Measurements from ENCODE around the gene DHH.

DHH gene

DNA sequence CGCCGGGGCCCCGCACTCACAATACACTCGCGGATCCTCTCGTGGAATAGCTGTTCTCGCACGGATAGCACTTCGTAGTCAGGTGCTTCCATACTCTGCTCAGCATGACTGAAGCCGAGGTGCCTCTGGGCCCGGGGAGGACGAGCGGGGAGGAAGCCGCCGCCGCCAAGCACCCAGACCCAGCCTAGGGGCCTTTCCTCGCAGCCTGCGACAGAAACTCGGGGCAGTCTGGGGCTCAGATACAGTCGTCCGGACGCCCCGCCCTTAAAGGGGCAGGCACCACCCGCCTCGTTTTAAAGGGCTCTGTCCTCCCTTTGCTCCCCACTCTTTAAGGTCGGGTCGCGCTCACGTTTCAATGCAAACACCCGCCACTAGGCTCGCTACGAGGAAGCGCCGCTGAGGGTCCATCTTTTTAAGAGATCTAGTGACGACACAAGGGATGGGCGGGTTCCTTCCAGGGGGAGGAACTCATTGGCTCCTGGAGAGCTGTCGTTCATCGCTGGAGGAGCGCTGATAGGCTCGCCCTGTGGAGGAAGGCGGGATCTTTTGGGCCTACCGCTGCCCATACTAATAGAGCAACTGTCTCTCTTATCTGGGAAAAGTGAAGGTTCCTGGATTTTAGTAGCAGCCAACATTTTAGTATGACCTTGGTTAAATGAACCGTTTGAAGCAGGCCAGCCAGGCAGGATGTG lies 16.0 kb upstream of the DHH start, which contains the start of gene LMBR1L:
Gene LMBR1L, minus strand, starts transcription at position 384 of the 692 bp plus-strand sequence. Its CDS starts 292 bp downstream, at position 92.
- H3K4me1 Mint-ChIP-seq: peaks cover 38% of the 10 kb centered on the region
- peak within 1 kb of the TSS; percentile 95 for H3K4me3 Mint-ChIP-seq
- DNase-seq: peak; percentile 92
- TF ChIP-seq, protein P1, sequence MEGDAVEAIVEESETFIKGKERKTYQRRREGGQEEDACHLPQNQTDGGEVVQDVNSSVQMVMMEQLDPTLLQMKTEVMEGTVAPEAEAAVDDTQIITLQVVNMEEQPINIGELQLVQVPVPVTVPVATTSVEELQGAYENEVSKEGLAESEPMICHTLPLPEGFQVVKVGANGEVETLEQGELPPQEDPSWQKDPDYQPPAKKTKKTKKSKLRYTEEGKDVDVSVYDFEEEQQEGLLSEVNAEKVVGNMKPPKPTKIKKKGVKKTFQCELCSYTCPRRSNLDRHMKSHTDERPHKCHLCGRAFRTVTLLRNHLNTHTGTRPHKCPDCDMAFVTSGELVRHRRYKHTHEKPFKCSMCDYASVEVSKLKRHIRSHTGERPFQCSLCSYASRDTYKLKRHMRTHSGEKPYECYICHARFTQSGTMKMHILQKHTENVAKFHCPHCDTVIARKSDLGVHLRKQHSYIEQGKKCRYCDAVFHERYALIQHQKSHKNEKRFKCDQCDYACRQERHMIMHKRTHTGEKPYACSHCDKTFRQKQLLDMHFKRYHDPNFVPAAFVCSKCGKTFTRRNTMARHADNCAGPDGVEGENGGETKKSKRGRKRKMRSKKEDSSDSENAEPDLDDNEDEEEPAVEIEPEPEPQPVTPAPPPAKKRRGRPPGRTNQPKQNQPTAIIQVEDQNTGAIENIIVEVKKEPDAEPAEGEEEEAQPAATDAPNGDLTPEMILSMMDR (IDR thresholded peaks at IDR 0.05): peak; percentile 45
- peaks cover 27% of the 10 kb centered on the region for H3K9me3 Mint-ChIP-seq
- H3K36me3 Mint-ChIP-seq (ENCODE audit: low read depth): no peaks in the 10 kb centered on the region
- H3K27me3 Mint-ChIP-seq (ENCODE audit: low read depth, poor library complexity): peaks cover 9% of the 10 kb centered on the region
- H3K27ac Mint-ChIP-seq: peak within 1 kb of the TSS; percentile 98

DNA sequence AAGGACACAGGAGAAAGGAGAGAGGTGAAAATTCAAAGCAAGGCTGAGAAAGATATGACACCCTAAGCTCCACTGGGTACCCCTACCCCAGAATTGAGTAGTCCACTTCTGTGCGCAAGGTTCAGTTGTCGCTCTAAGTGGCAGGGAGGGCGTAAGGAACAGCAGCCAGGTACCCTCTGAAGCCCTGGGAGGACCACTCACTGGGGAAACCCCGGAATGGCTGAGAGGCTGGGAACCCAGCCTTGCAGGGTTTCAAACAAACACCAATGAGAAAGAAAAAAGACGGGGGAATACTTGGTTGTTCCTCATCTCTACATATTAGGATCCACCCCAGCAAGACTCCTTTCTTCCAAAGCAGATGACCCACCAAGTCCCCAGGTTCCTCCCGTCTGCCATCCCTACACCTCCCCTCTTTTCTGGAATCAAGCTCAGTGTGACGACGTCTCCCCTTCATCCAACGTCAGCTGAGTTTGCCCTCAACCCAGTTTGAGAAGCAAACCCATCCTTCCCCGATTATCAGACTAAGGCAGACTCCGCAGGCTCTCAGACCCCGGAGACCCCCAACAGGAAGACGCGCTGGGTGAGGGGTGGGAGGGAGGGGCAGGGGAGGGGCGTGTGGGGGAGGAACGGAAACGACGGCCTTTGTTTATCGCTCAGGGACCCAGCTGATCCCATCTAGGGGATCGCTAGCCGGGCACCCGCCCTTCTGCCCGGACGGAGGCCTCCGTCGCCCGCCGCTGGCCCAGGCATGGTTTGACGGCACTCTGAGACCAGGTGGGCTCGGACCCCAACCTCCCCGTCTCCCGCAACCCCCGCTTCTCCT lies 15.3 kb upstream of the DHH start:
- H3K36me3 Mint-ChIP-seq (ENCODE audit: low read depth): no peaks in the 10 kb centered on the region
- peak overlapping the region; percentile 95 for H3K4me3 Mint-ChIP-seq
- peak; percentile 45 for DNase-seq

DNA sequence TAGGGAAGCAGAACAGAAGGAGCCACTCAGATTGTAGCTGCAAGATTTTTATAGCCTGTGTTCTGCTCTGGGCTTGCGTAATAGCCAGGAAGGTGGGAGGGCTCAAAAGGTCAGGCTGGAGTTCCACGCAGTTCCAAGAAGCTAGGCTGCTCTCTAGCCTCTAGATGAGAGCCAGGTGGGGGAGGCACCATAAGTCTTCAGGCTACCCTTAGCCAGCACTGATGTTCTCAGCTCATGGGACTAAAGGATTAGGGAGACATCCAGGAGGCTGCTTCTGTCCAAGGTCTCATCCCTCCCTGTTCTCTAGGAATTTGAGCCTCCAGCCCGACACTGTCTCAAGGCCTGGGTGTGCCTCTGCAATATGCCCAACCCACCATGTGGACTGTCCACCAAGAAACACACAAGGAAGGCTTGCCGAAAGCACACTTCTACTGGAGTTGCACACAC lies 14.4 kb upstream of the DHH start:
- Mint-ChIP-seq H3K4me1 (peaks cover 38% of the 10 kb centered on the region), H3K36me3 (ENCODE audit: low read depth) (peaks cover 6% of the 10 kb centered on the region), H3K4me3 (peak overlapping the region; percentile 95), H3K9me3 (peaks cover 27% of the 10 kb centered on the region), H3K27ac (peak overlapping the region; percentile 74), H3K27me3 (ENCODE audit: low read depth, poor library complexity) (peaks cover 3% of the 10 kb centered on the region)
- TF ChIP-seq, protein P1 (IDR thresholded peaks at IDR 0.05): no peak
- DNase-seq: no peak

More for the DNA sequence above, 15.3 kb upstream of the DHH start:
- Mint-ChIP-seq H3K4me1 (peaks cover 38% of the 10 kb centered on the region), H3K27me3 (ENCODE audit: low read depth, poor library complexity) (peaks cover 6% of the 10 kb centered on the region), H3K9me3 (peaks cover 27% of the 10 kb centered on the region), H3K27ac (peak overlapping the region; percentile 98)
- TF ChIP-seq, protein P1 (IDR thresholded peaks at IDR 0.05): no peak

GRCh38 chr12:49105504-49106084 lies 11.0 kb upstream of the DHH start:
- Mint-ChIP-seq H3K36me3 (ENCODE audit: low read depth) (peaks cover 26% of the 10 kb centered on the region), H3K27ac (no peak overlapping the region), H3K4me1 (peaks cover 30% of the 10 kb centered on the region), H3K9me3 (no peaks in the 10 kb centered on the region), H3K4me3 (no peak overlapping the region), H3K27me3 (ENCODE audit: low read depth, poor library complexity) (no peaks in the 10 kb centered on the region)
- DNase-seq: no peak
- TF ChIP-seq, protein P1 (IDR thresholded peaks at IDR 0.05): no peak

GRCh38 chr12:49104822-49105221 lies 10.2 kb upstream of the DHH start:
- TF ChIP-seq, protein P1 (IDR thresholded peaks at IDR 0.05): no peak
- no peak for DNase-seq
- no peak overlapping the region for H3K27ac Mint-ChIP-seq
- no peaks in the 10 kb centered on the region for H3K27me3 Mint-ChIP-seq (ENCODE audit: low read depth, poor library complexity)
- no peak overlapping the region for H3K4me3 Mint-ChIP-seq
- H3K9me3 Mint-ChIP-seq: no peaks in the 10 kb centered on the region
- peaks cover 34% of the 10 kb centered on the region for H3K36me3 Mint-ChIP-seq (ENCODE audit: low read depth)
- peaks cover 24% of the 10 kb centered on the region for H3K4me1 Mint-ChIP-seq
